H1 (cell line): ENCODE measurements around the gene PLXNA4. TPM values are rescaled to one million over a fixed set of nuclear protein-coding genes. Genes with fewer than 3 reads are reported as not detected.

Source experiments
- HDAC6 ChIP-seq: IDR thresholded peaks from one replicate; pipeline ENCODE4 v1.7.1; 2012; ENCODE audit warnings: low read depth, mild to moderate bottlenecking, inconsistent platforms, low read length, moderate library complexity
- RXRA ChIP-seq: IDR thresholded peaks from 2 replicates; pipeline ENCODE4 v1.6.1; 2011; ENCODE audit warnings: low read depth, mild to moderate bottlenecking, low read length, moderate library complexity; ENCODE audit not compliant: insufficient read depth
- TAF1 ChIP-seq: IDR thresholded peaks from 2 replicates; pipeline ENCODE4 v1.6.1; 2011; ENCODE audit warnings: mild to moderate bottlenecking, low read depth, low read length
- polyA plus RNA-seq, 7 experiments: library from polyadenylated mRNA; depleted of rRNA in 3 of 7; stranded (reverse) in 5 of 7; unstranded in 2 of 7; fragments of >200 nt in 5 of 7; fragments of 200-250 nt in 2 of 7; gene quantifications; 1 replicate in 5 of 7; 2 replicates in 1 of 7; 4 replicates in 1 of 7; pipeline versions ENCODE4 v1.2.1 to v1.2.3, GENCODE V29; 2011 to 2013; ENCODE audit warnings: missing spikeins in 2 of 7, mixed read lengths in 2 of 7
- total RNA-seq: library from RNA; stranded (reverse); fragmentation: NEBNext Ultra II Directional; extraction: Animal tissue kit (Norgen Biotek cat#: 25700); gene quantifications from 2 replicates; pipeline ENCODE4 v1.2.1, GENCODE V29; 2021
- TF ChIP-seq, protein P1 (sequence below): IDR thresholded peaks from 2 replicates; pipeline ENCODE4 v1.6.1; 2011; ENCODE audit warnings: low read length, improper control_type of control experiment

PLXNA4 gene
- total and polyA plus RNA-seq, 2 of the 8 experiments (the other 6 are each of a cell fraction or from before 2014, with no cell fraction given): 0.76 to 0.79 TPM

DNA sequence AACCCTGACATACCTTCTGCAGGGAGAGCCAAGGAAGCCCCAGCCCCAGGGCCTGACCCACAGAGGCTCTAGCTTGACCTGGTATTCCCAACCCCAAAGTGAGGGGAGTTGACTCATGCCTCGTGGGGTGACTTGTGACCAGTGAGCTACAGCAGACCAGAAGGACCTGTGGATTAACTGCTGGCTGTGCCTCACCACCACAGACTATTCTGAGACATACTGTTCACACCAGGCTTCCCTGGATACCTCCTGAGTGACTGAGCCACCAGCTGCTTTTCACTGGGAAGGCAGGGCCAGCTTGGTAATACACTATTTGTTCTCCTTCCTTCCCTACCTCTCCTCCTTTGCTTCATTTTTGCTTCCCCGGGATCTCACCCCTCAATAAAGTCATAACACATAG lies 7.3 kb downstream of the PLXNA4 start (continued):
- no peak for TF ChIP-seq RXRA
- TF ChIP-seq HDAC6: no peak
- TF ChIP-seq, protein P1, sequence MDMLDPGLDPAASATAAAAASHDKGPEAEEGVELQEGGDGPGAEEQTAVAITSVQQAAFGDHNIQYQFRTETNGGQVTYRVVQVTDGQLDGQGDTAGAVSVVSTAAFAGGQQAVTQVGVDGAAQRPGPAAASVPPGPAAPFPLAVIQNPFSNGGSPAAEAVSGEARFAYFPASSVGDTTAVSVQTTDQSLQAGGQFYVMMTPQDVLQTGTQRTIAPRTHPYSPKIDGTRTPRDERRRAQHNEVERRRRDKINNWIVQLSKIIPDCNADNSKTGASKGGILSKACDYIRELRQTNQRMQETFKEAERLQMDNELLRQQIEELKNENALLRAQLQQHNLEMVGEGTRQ: no peak
- no peak for TF ChIP-seq TAF1
